Stimulated activated CD4-positive, alpha-beta T cell treated with anti-CD3 and anti-CD28 coated beads, TNF-alpha, amount 100 ng/mL, for 1 hour (primary cell): ENCODE measurements around the gene KIF1A.

ENCODE experiments used
- DNase-seq, 3 donors: peaks; one replicate each; pipeline ENCODE4 v3.0.0-alpha.2; 2020; ENCODE audit warnings: low read depth in 3 of 3, low spot score in 1 of 3

KIF1A gene

DNA sequence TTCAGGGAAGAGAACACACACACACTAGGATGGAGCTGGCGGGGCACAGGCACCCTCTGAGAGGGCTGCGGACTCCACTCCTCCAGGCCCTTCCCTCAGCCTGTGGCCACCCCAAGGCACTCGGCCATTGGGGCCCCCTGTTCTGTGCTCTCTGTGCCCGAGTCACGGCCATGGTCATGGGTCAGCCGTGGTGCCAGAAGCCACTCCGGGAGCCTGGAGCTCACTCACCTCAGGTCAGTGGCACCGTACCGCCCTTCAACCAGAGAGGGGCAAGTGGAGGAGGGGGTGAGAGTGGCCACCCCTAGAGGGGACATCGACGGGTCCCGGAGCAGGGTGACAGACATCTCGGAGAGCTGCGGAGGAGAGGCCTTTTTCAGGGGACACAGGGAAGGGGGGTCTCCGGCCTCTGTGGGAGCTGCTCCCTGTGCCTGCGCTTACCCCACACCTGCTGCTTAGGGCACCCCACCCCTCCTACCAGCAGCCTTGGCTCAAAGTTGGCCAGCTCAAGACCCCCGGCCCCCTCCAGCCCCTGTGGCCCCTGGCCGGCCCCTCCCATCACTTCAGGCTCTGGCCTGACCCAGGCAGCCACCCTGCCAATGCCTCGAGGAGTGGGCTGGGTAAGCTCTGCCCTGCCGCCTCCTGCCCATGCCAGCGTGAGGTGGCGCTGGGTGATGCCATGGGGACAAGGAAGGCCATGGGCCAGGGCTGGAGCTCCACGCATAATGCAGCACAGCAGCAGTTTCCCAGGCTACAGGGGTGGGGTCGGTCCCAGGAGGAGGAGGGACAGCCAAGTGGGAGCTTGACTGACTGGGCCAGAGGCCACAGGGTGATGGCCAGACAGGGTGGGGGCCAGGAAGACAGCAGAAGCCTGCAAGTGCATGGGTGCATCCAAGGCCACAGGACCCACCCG is 99.1 kb downstream of the KIF1A start:
- DNase-seq: no peak

DNA sequence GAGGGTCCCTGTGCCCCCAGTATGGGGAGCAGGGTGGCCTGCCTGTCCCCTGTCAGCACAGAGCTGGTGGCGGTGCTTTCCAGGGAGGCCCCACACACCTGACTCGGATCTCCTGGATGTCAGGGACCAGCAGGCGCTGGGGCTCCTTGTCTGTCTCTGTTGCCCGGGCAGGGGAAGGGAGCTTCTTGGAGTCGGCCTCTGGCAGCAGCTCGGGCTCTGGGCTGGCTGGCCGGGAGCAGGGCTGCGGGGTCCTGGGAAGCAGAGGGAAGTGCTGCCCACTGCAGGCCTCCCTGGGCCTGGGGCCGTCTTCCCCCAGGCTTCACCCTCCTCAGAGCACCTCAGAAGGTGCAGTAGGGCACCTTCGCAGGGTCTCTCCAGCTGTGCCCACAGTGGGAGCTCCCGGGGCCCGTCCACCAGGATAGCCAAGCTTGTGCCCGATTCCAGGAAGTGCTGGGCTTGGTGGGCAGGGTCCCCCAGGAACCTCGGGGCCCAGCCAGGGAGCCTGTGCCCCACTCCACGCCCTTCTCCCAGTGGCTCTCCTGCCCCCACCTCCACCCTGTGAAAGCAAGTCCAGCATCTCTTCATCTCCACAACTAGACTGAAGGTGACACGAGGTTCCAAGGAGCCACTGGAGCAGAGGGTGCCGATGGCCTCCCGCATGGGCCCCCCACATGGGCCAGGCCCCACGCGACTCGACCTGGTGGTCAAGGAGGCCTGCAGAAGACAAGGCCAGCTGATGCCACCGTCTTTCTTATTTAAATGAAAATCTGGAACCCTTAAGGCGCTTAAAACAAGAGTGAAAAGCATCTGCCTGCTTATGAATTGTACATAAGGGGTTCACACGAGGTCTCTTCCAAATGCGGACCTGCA is 100.1 kb downstream of the KIF1A start:
- no peak for DNase-seq

DNA sequence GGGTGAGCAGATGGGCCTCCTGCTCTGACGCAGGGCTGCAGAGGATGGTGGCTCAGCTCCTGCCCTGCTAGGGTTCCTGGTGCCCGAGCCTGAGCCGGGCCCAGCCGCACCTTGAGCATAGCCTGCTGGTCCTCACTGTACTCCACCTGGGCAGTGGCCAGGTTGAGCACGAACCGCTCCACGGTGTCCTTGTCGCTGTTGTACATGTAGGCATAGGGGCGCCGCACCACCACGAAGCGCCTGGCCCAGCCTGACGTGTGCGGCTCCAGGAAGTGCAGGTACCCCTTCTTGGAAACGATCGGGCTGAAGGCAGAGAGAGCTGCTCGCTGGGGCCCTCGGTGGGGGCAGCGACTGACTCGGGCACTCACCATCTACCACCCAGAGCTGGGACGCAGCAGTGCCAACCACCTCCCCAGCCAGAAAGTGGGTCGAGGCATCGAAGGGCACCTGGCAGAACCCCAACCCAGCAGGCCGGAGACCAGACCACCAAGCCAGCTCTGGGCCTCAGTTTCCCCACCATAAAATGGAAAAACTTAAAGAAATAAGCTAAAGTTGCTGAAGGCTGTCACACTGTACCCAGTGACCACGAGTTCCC is 101.0 kb downstream of the KIF1A start:
- DNase-seq: no peak

- DNase-seq: no peak
These were observed 102.1 kb downstream of the KIF1A start for GRCh38 chr2:240717681-240718581.

GRCh38 chr2:240717181-240717641 is 102.8 kb downstream of the KIF1A start:
- no peak for DNase-seq

GRCh38 chr2:240716130-240716798 is 103.8 kb downstream of the KIF1A start:
- DNase-seq: no peak

- no peak for DNase-seq
These were observed 105.0 kb downstream of the KIF1A start for GRCh38 chr2:240714747-240715725.

DNA sequence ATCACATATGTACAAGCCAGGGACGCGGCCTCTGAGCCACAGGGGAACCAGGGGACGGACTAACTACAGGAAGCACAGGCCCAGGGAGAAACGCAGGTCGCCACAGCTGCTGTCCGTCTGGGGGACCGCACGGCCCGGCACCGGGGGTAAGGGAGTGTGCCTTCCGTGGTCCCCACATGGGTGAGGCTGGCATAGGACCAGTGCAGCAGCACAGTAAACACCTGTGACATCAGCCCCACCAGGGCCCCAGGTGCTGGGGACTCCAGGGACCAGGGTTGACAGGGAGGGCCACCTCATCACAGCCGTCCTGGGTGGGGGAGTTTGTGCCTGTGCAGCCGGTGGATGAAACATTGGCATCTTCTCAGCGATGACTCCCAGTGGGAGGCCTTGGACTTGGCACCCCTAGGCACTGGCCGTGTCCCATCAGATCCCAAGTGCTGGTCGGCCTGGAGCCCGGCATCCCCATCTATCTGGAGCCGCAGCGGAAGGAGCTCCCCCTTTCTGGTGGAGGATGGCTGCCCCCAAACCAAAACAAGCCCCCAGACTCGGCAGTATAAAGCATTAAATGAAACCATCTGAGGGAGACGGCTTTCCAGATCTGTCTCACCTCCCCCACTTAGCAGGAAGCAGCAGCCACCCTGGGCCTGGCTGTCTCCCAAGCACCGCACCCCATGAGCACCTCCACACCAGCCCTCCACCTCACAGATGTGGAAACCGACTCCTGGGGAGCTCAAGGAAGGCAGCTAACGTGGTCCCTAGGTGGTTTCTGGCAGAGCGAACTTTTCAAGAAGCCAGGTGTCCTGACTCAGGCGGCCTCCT is 105.9 kb downstream of the KIF1A start:
- no peak for DNase-seq

DNA sequence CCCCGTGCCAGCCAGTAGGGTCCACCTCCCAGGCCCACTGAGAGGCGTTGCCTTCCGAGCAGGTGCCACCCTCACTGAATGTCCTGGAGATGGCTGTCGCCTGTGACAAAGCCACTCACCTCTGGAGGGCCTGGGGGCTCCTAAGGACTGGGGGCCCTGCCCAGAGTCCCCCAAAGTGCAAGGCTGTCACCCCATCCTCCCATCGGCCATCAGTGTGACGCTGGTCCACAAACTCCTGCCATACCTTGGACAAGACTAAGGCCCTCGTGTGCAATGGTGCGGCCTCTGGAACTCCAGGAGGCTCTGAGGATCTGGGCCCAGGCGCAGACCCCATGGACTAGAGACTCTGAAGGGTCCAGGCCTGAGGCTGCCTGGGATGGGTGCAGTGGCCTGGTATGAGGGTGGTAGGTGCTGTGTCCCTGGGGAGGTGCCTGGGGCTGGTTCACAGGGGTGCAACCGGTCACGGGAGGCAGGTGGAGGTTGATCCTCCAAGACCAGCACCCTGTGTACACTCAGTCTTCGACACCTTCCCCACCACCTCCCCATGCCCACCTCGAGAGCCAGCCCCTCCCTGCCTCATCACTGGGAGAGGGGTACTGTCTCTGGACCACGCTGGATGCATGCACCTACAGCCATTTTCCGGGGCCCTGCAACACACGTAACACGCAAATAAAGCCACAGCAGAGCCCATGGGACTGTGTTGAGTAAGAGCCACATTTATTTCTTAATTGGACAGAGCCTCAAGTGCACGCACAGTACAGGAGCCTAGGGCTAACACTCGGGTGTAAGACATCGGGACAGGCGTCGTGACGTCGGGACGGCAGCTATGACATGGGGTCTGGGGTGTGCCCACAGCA is 106.7 kb downstream of the KIF1A start:
- no peak for DNase-seq

- no peak for DNase-seq
These were observed 107.9 kb downstream of the KIF1A start for GRCh38 chr2:240712121-240712520.

DNA sequence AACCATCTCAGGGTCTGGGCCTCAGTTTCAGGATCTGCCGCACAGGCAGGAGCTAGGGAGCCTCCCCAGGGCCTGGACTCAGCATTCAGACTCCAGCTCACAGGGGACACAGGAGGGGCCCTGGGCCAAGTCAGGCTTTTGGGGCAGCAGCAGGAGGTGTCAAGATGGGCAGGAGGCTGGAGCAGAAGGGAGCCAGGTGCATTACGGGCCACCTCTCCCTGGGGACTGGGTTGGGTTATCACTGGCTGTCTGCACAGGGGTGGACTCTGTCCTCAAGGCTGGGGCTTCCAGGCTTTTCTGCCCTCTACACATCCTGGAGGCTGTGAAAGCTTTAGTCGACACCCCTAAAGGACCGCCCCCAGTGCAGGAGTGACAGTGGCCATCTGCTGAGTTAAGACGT is 108.3 kb downstream of the KIF1A start:
- no peak for DNase-seq

- DNase-seq: no peak
These were observed 108.7 kb downstream of the KIF1A start for GRCh38 chr2:240711296-240711695.

- DNase-seq: no peak
These were observed 111.6 kb downstream of the KIF1A start for GRCh38 chr2:240708457-240708856.

GRCh38 chr2:240707821-240708220 is 112.2 kb downstream of the KIF1A start:
- DNase-seq: no peak

GRCh38 chr2:240707043-240707756 is 112.8 kb downstream of the KIF1A start:
- DNase-seq: no peak

GRCh38 chr2:240705204-240705791 is 114.7 kb downstream of the KIF1A start:
- DNase-seq: no peak
